Gastroesophageal sphincter (tissue), 4 donors: ENCODE measurements around the gene CLN6. TPM values are rescaled to one million over a fixed set of nuclear protein-coding genes. Genes with fewer than 3 reads are reported as not detected.

ENCODE experiments used
- ATAC-seq: fragments of 150-250 bp; one replicate; pipeline ENCODE4 v1.9.1; 2016; ENCODE audit warnings: mild to moderate bottlenecking, moderate library complexity
- H3K27ac ChIP-seq, 4 donors: fragments of 200-600 bp; sonication (generic) in 3 of 4; 1 replicate in 3 of 4; 2 replicates in 1 of 4; pipeline ENCODE4 v1.5.1; 2016 to 2019
- H3K27me3 ChIP-seq: fragments of 200-600 bp; sonication (generic); one replicate; pipeline ENCODE4 v1.5.1; 2019
- H3K36me3 ChIP-seq, 2 donors: fragments of 200-600 bp; sonication (generic); one replicate each; pipeline ENCODE4 v1.5.1; 2019; ENCODE audit warnings: control low read depth in 1 of 2
- H3K4me1 ChIP-seq, 3 donors: fragments of 200-600 bp; sonication (generic); 1 replicate in 2 of 3; 2 replicates in 1 of 3; pipeline ENCODE4 v1.5.1; 2016 to 2019; ENCODE audit warnings: control low read depth in 2 of 3
- H3K4me3 ChIP-seq, 2 donors: fragments of 200-600 bp; sonication (generic); one replicate each; pipeline ENCODE4 v1.5.1; 2019; ENCODE audit warnings: mild to moderate bottlenecking in 1 of 2, moderate library complexity in 1 of 2
- H3K9me3 ChIP-seq, 3 donors: fragments of 200-600 bp; sonication (generic); one replicate each; pipeline ENCODE4 v1.5.1; 2017 to 2019; ENCODE audit warnings: control low read depth in 2 of 3
- EP300 ChIP-seq: sonication (generic); formaldehyde crosslinking; IDR thresholded peaks from one replicate; pipeline ENCODE4 v1.6.1; 2017; ENCODE audit warnings: antibody characterized with exemption, mild to moderate bottlenecking
- POLR2A ChIP-seq, 2 donors: fragments of 450-650 bp; IDR thresholded peaks; one replicate each; pipeline ENCODE4 v1.6.1; 2017; ENCODE audit warnings: antibody characterized with exemption in 2 of 2, mild to moderate bottlenecking in 2 of 2, moderate library complexity in 1 of 2
- POLR2AphosphoS5 ChIP-seq: sonication (generic); formaldehyde crosslinking; IDR thresholded peaks from one replicate; pipeline ENCODE4 v1.6.1; 2017; ENCODE audit warnings: antibody characterized with exemption
- WGBS, 2 donors: methylation state at CpG; one replicate each; pipeline ENCODE4 v1.1.5; 2018; ENCODE audit warnings: low coverage in 1 of 2; 5-methylcytosine and 5-hydroxymethylcytosine counted together
- total RNA-seq, 4 donors: library from RNA; depleted of rRNA; stranded (reverse); fragments of >200 nt; gene quantifications; one replicate each; pipeline ENCODE4 v1.1.0, GENCODE V29; 2016
- TF ChIP-seq, protein P1 (sequence below), 4 experiments: fragments of 200-600 bp in 2 of 4; fragments of 450-650 bp in 2 of 4; sonication (generic) in 1 of 4; IDR thresholded peaks; one replicate each; pipeline ENCODE4 v1.5.1; 2017 to 2019; ENCODE audit warnings: antibody characterized with exemption in 4 of 4, mild to moderate bottlenecking in 2 of 4, moderate library complexity in 2 of 4

CLN6 gene
- total RNA-seq, 4 donors from 2014 or later, result 6.1 to 14.9 (median 13.3) TPM

DNA sequence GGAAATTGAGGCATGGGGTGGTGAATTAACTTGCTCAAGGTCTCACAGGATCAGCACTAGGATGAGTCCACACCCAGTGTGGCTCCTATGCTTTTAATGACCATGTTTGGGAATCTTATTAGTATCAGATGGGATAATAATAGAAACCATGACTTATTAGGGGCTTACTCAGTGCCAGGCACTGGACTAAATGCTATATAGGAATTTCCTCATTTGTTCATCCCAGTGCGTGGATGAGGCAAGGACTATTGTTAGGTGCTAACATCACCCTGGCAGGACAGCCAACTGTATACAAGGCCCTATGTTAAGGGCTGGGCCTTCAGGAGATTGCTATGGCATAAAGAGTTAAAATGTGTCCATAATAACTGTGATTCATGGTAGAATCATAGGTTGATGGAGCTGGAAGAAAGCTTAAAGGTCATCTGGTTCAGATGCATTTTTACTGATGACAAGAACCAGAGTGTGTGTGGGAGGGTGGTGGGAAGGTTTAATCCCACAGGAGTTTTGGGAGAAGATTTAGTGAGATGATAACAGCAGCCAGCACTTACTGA, 43.3 kb upstream of the CLN6 start:
- Histone ChIP-seq H3K4me1 (peaks cover 6 to 49% (median 24%) of the 10 kb centered on the region in 3 donors), H3K4me3 (no peak overlapping the region), H3K9me3 (no peaks in the 10 kb centered on the region), H3K27ac (peak overlapping the region; percentile 58 to 97 (median 92)), H3K27me3 (no peaks in the 10 kb centered on the region), H3K36me3 (no peaks in the 10 kb centered on the region)
- no peak for ATAC-seq
- TF ChIP-seq, protein P1, sequence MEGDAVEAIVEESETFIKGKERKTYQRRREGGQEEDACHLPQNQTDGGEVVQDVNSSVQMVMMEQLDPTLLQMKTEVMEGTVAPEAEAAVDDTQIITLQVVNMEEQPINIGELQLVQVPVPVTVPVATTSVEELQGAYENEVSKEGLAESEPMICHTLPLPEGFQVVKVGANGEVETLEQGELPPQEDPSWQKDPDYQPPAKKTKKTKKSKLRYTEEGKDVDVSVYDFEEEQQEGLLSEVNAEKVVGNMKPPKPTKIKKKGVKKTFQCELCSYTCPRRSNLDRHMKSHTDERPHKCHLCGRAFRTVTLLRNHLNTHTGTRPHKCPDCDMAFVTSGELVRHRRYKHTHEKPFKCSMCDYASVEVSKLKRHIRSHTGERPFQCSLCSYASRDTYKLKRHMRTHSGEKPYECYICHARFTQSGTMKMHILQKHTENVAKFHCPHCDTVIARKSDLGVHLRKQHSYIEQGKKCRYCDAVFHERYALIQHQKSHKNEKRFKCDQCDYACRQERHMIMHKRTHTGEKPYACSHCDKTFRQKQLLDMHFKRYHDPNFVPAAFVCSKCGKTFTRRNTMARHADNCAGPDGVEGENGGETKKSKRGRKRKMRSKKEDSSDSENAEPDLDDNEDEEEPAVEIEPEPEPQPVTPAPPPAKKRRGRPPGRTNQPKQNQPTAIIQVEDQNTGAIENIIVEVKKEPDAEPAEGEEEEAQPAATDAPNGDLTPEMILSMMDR (IDR thresholded peaks at IDR 0.05), result no peak
- TF ChIP-seq POLR2AphosphoS5 (peak; percentile 50), POLR2A (IDR thresholded peaks at IDR 0.05) (no peak), EP300 (no peak)
- WGBS, 2 donors, result 17% methylated on average over 1 of the region's 1 CpG; no CpG with 5 or more reads in 1 of the 2 donors

GRCh38 chr15:68271854-68272471, 42.4 kb upstream of the CLN6 start:
- TF ChIP-seq POLR2AphosphoS5 (peak; percentile 61), POLR2A (IDR thresholded peaks at IDR 0.05) (no peak), EP300 (no peak)
- TF ChIP-seq, protein P1 (IDR thresholded peaks at IDR 0.05), result no peak
- H3K4me1 ChIP-seq, result peaks cover 6 to 49% (median 24%) of the 10 kb centered on the region in 3 donors
- no peaks in the 10 kb centered on the region for H3K36me3 ChIP-seq
- ATAC-seq, result peak; percentile 61
- H3K27ac ChIP-seq, result peak overlapping the region; percentile 58 to 97 (median 92)
- WGBS, 2 donors, result 21 to 37% methylated on average over 8 to 9 of the region's 11 CpGs
- peak overlapping the region in 1 of 2 donors; percentile 18 for H3K4me3 ChIP-seq
- no peaks in the 10 kb centered on the region for H3K9me3 ChIP-seq
- no peaks in the 10 kb centered on the region for H3K27me3 ChIP-seq

DNA sequence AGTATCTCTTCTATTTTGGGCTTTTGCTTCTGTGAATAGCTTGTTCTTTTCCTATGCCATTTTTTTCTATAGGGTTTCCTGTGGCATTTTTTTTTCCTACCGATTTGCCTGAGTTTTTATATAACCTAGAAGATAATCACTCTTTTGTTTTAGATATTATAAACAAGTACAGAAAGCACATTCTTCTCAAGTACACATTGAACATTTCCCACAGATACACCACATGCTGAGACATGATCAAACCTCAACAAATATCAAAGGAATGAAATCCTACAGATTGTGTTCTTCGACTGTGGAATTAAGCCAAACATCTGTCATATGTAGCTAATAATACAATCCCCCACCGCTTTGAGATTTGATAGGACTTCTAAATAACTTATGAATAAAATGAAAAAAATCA, 38.9 kb upstream of the CLN6 start:
- no peak overlapping the region for H3K27ac ChIP-seq
- ATAC-seq, result no peak
- no peaks in the 10 kb centered on the region for H3K27me3 ChIP-seq
- H3K4me1 ChIP-seq, result peaks cover 6 to 27% (median 17%) of the 10 kb centered on the region in 3 donors
- WGBS, 2 donors, result 27 to 28% methylated on average over 3 of the region's 3 CpGs
- no peak for TF ChIP-seq POLR2A (IDR thresholded peaks at IDR 0.05)
- TF ChIP-seq EP300, result no peak
- TF ChIP-seq POLR2AphosphoS5, result no peak
- TF ChIP-seq, protein P1 (IDR thresholded peaks at IDR 0.05), result no peak
- no peaks in the 10 kb centered on the region for H3K36me3 ChIP-seq
- H3K4me3 ChIP-seq, result no peak overlapping the region
- H3K9me3 ChIP-seq, result no peaks in the 10 kb centered on the region

GRCh38 chr15:68265674-68266073, 36.1 kb upstream of the CLN6 start:
- H3K9me3 ChIP-seq, result no peaks in the 10 kb centered on the region
- WGBS, 2 donors, result 72 to 85% methylated on average over 3 of the region's 3 CpGs
- no peak for TF ChIP-seq EP300
- no peak for TF ChIP-seq POLR2A (IDR thresholded peaks at IDR 0.05)
- no peak for TF ChIP-seq POLR2AphosphoS5
- TF ChIP-seq, protein P1 (IDR thresholded peaks at IDR 0.05), result no peak
- no peak overlapping the region for H3K27ac ChIP-seq
- no peak for ATAC-seq
- no peaks in the 10 kb centered on the region for H3K27me3 ChIP-seq
- no peaks in the 10 kb centered on the region for H3K36me3 ChIP-seq
- H3K4me1 ChIP-seq, result peaks cover 0 to 2% (median 0%) of the 10 kb centered on the region in 3 donors
- no peak overlapping the region for H3K4me3 ChIP-seq

- Histone ChIP-seq H3K4me1 (no peaks in the 10 kb centered on the region), H3K4me3 (no peak overlapping the region), H3K27ac (no peak overlapping the region), H3K36me3 (no peaks in the 10 kb centered on the region), H3K9me3 (no peaks in the 10 kb centered on the region), H3K27me3 (no peaks in the 10 kb centered on the region)
- 73 to 75% methylated on average over 4 of the region's 4 CpGs for WGBS, 2 donors
- ATAC-seq, result no peak
- TF ChIP-seq EP300 (no peak), POLR2AphosphoS5 (no peak), POLR2A (IDR thresholded peaks at IDR 0.05) (no peak)
- TF ChIP-seq, protein P1 (IDR thresholded peaks at IDR 0.05), result no peak
Observed at GRCh38 chr15:68265081-68265480, 35.6 kb upstream of the CLN6 start.
